Stimulated activated naive B cell treated with anti-CD40 and anti-IgM and Interleukin-4, amounts not matched to agents 10 μg/mL and 1 μg/mL and 100 μg/mL, for 72 hours (primary cell): ENCODE results near the gene PDE10A.

Source experiments
- ATAC-seq, 2 donors: fragments of 150-1000 bp; cut with Tn5 transposase; replicated peaks; 2 replicates each; pipeline ENCODE4 v1.10.0; 2021; ENCODE audit warnings: moderate library complexity in 1 of 2
- DNase-seq: peaks from one replicate; pipeline ENCODE4 v3.0.0; 2021
- H3K27ac Mint-ChIP-seq: one replicate; pipeline ENCODE4 v1.8.0; 2022; ENCODE audit warnings: mild to moderate bottlenecking, mixed read lengths
- H3K27me3 Mint-ChIP-seq, 2 donors: one replicate each; pipeline ENCODE4 v1.8.0; 2022; ENCODE audit warnings: mixed read lengths in 2 of 2
- H3K36me3 Mint-ChIP-seq, 2 donors: one replicate each; pipeline ENCODE4 v1.8.0; 2022; ENCODE audit warnings: mixed read lengths in 2 of 2, mild to moderate bottlenecking in 1 of 2
- H3K4me1 Mint-ChIP-seq, 2 donors: one replicate each; pipeline ENCODE4 v1.8.0; 2022; ENCODE audit warnings: mixed read lengths in 2 of 2, mild to moderate bottlenecking in 1 of 2
- H3K4me3 Mint-ChIP-seq, 2 donors: one replicate each; pipeline ENCODE4 v1.8.0; 2022; ENCODE audit warnings: mild to moderate bottlenecking in 2 of 2, mixed read lengths in 2 of 2, moderate library complexity in 1 of 2
- H3K9me3 Mint-ChIP-seq, 2 donors: one replicate each; pipeline ENCODE4 v1.8.0; 2022; ENCODE audit warnings: mixed read lengths in 2 of 2, mild to moderate bottlenecking in 1 of 2

Gene PDE10A

DNA sequence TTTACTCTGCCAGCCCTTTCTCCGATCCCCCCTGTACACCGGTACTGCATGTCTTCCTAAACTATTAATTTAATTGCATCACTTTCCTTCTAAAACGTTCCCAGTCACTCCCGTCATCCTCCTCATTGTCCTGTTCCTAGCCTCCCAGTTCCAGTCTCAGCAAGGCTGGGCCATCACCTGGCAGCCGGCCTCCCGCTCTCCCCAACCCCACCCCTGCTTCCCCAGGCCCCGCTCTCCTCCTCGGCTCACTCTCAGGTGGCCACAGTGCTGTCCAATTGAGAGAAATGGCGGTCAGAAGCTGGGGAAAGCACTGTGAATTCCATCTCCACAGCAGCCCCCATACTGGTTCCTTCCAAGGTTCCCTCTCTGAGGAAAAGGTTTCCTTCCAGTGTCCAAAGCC lies 8.9 kb downstream of the PDE10A start:
- H3K36me3 Mint-ChIP-seq = no peaks in the 10 kb centered on the region
- H3K9me3 Mint-ChIP-seq = peaks cover 0 to 4% of the 10 kb centered on the region in 2 donors
- ATAC-seq (no peak), DNase-seq (no peak)
- H3K4me3 Mint-ChIP-seq = no peak overlapping the region
- peaks cover 11 to 15% of the 10 kb centered on the region in 2 donors for H3K27me3 Mint-ChIP-seq
- H3K27ac Mint-ChIP-seq = no peak overlapping the region
- no peaks in the 10 kb centered on the region for H3K4me1 Mint-ChIP-seq

DNA sequence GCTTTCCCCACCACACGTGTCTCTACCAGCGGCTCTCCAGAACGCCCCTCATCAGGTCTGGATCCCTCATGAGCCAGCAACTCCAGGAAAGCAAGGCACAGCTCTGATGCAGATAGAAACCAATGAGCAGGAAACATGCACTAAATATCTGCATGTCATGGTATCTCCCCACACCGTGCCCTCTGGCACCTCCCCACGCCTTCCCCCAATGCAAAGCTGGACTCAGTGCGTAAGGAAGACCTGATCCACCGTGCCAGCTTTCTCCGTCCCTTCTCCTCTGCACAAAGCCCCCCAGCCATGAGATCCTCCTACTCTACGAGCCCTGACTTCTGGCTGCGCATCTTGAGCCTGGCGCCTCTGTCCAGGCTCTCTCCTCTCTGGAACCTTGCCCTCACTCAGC lies 9.4 kb downstream of the PDE10A start:
- DNase-seq = no peak
- H3K9me3 Mint-ChIP-seq = peaks cover 0 to 4% of the 10 kb centered on the region in 2 donors
- H3K4me3 Mint-ChIP-seq = no peak overlapping the region
- no peaks in the 10 kb centered on the region for H3K4me1 Mint-ChIP-seq
- no peaks in the 10 kb centered on the region for H3K36me3 Mint-ChIP-seq
- peaks cover 10 to 11% of the 10 kb centered on the region in 2 donors for H3K27me3 Mint-ChIP-seq
- no peak overlapping the region for H3K27ac Mint-ChIP-seq
- ATAC-seq = peak in 1 of 2 donors; percentile 16

DNA sequence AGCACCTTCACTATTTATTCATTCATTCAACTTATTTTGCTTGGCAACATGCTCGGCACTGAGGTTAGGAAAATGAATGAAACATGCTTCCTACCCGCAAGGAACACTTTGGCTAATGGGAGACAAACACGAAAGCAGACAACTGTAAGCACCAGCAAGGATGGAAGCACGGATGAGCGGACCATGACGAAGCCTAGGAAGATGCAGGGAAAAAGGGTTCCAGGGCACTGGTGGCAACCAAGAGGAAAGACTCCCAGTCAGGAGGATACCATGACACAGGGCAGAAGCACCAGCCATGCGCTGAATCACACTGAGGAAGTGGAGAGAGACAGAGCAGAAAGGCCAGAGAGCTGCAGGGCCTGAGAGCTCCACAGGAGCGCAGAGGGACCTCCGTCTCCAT lies 9.8 kb downstream of the PDE10A start:
- Mint-ChIP-seq H3K27ac (no peak overlapping the region), H3K4me1 (no peaks in the 10 kb centered on the region), H3K36me3 (no peaks in the 10 kb centered on the region), H3K27me3 (peaks cover 6 to 7% of the 10 kb centered on the region in 2 donors), H3K4me3 (no peak overlapping the region), H3K9me3 (peaks cover 0 to 4% of the 10 kb centered on the region in 2 donors)
- ATAC-seq (peak in 1 of 2 donors; percentile 14), DNase-seq (no peak)

DNA sequence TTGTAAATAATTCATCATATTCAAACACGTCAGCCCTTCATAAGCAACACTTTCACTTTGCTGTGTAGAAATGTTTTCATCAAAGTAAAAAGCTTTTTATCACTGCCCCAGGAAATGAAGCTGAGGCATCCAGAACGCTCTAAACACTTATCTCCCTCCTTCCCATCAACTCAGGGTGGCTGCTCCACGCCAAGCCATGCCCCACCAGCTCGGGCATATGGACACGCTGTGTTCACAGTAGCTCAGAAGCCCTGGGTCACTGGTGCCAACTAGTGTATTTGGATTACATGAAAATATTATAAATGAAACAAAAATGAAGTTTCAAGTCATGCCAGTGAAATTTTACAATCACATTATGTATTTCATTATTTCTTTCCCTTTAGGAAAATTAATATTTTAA lies 10.3 kb downstream of the PDE10A start:
- H3K27ac Mint-ChIP-seq = no peak overlapping the region
- H3K9me3 Mint-ChIP-seq = peaks cover 0 to 4% of the 10 kb centered on the region in 2 donors
- no peak overlapping the region for H3K4me3 Mint-ChIP-seq
- no peaks in the 10 kb centered on the region for H3K4me1 Mint-ChIP-seq
- no peaks in the 10 kb centered on the region for H3K36me3 Mint-ChIP-seq
- H3K27me3 Mint-ChIP-seq = peaks cover 2 to 3% of the 10 kb centered on the region in 2 donors
- no peak for ATAC-seq
- DNase-seq = no peak

DNA sequence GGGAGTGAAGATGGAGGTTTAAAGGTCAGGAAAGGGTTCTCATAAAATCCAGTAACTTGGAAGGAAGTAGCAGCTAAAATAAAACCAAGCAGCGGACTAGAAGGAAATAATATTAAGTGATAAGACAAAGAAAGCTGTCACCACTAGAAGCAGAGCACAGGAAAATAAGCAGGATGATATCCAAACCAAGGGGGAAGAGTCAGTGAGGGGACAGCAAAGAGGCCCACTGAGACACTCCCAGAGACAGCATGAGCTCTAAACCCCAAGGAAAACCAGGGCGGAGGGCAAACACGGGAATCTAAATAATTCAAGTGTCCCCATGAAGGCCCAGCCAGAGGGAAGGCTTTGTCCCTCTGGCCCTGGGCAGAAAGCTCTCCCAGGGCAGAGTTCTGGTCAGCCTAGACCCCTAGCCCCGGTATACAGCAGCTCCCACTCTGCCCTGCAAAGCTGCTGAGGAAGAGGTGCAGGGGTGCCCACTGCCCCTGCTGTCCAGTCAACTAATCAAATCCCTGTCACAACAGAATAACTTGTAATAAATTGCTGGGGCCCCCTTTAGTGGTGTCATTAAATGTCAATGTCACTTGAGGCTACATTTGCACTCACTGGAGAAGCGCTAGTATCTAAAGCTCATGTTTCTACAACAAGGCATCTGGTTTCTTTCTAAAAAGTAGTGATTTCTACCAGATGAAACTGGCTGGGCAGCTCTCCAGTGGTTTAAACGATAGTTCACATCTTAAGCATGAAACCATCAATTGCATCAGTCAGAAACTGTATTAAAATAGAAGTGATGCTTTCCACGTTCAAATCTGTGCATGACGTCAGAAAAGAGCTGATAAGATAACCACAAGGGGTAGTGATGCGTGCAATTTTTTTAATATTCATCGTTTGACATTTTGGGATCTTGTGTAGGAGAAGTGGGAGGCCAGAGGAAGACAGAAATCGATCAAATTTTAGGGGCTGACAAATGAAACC lies 13.6 kb downstream of the PDE10A start:
- ATAC-seq (no peak), DNase-seq (no peak)
- no peaks in the 10 kb centered on the region for H3K4me1 Mint-ChIP-seq
- no peaks in the 10 kb centered on the region for H3K36me3 Mint-ChIP-seq
- H3K27ac Mint-ChIP-seq = no peak overlapping the region
- H3K9me3 Mint-ChIP-seq = peaks cover 0 to 4% of the 10 kb centered on the region in 2 donors
- H3K27me3 Mint-ChIP-seq = no peaks in the 10 kb centered on the region
- H3K4me3 Mint-ChIP-seq = no peak overlapping the region

DNA sequence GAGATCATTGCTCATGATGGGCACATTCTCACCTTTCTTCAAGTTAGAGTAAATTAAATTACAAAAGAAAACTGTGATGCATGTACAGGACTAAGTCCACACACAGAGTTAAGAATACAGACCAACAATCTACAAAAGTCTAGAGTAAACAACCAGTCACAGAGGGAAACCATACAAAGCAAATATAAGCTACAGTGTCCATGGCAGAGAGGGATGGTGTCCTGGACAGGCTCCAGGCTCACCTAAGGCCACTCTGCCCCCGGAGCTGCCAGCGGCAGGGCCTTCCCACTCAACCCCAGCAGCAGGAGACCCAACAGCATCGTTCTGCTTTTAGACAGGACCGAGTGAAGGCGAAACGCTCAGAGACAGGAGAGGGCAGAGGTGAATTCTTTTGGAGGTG lies 16.0 kb downstream of the PDE10A start:
- DNase-seq (no peak), ATAC-seq (no peak)
- no peak overlapping the region for H3K4me3 Mint-ChIP-seq
- H3K27me3 Mint-ChIP-seq = no peaks in the 10 kb centered on the region
- H3K27ac Mint-ChIP-seq = no peak overlapping the region
- H3K4me1 Mint-ChIP-seq = no peaks in the 10 kb centered on the region
- no peaks in the 10 kb centered on the region for H3K36me3 Mint-ChIP-seq
- H3K9me3 Mint-ChIP-seq = peaks cover 0 to 4% of the 10 kb centered on the region in 2 donors

DNA sequence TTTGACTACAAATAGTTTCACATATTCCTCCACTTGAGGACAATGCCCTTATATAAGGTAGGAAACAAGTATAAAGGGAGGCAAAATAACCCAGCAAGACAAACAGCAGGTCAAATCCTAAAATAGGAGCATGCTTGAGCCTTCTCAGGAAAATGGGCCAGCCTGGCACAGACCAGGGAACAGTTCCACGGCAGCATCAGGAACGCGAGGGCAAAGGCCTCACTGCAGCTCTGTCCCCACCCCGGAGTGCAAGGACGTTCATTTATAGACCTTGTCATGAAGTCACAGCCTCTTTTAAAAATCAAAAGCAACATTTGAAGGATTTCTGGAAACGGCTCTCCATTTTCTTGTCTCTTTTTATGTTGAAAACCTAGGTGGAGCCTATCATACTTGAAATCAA lies 17.1 kb downstream of the PDE10A start:
- Mint-ChIP-seq H3K9me3 (peaks cover 0 to 2% of the 10 kb centered on the region in 2 donors), H3K4me3 (no peak overlapping the region), H3K27ac (no peak overlapping the region), H3K27me3 (no peaks in the 10 kb centered on the region), H3K4me1 (no peaks in the 10 kb centered on the region), H3K36me3 (no peaks in the 10 kb centered on the region)
- no peak for ATAC-seq
- DNase-seq = no peak

DNA sequence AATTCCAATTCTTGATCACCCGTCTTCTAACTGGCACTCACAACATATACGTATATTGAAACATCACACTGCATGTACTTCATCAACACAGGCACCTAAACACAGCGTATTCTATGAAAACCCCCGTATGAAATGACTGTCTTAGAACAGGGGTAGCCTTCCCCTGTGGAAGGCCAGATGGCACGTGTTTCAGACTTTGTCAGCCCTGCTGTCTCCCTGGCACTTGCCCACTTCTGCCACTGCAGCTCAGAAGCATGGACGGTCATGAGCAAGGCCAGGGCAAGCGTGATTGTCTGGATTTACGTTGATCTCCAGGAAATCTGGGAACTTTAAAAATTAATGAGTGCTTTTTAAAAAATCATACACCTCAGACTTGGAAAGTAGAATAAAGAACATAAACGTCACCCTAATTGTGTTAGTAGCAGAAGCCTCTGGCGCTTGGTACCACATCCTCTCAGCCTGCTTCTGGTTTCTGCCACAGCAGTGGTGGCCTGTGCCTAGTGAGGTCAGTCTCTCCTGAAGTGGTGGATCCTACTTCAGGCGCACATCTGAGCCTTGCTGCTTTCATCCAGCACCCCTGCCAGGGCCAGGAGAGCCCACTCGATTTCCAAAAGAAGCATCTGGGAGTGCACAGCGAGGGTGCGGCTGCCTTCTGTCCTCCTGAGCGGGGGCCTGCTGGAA lies 18.3 kb downstream of the PDE10A start:
- Mint-ChIP-seq H3K27me3 (no peaks in the 10 kb centered on the region), H3K36me3 (no peaks in the 10 kb centered on the region), H3K9me3 (peaks cover 0 to under 1% of the 10 kb centered on the region in 2 donors), H3K27ac (no peak overlapping the region), H3K4me3 (no peak overlapping the region), H3K4me1 (no peaks in the 10 kb centered on the region)
- DNase-seq = no peak
- no peak for ATAC-seq

DNA sequence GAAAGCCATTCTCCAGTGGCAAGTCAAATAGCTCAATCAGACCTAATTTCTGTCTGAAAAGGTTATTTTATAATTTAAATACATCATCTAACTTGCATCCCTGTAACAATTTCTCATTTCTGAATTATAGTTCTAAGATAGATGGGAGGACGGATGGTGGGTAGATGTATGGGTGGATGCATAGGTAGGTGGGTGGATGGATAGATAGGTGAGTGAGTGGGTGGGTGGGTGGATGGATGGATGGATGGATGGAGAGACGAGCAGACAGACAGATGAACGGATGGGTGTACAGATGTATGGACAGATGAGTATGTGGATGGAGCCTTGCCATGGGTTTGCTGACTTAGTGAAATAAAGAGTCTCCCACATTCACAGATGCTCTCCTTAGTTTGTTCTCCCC lies 20.0 kb downstream of the PDE10A start:
- no peaks in the 10 kb centered on the region for H3K4me1 Mint-ChIP-seq
- no peak for ATAC-seq
- no peak overlapping the region for H3K27ac Mint-ChIP-seq
- H3K27me3 Mint-ChIP-seq = no peaks in the 10 kb centered on the region
- no peak for DNase-seq
- no peak overlapping the region for H3K4me3 Mint-ChIP-seq
- no peaks in the 10 kb centered on the region for H3K36me3 Mint-ChIP-seq
- no peaks in the 10 kb centered on the region for H3K9me3 Mint-ChIP-seq

DNA sequence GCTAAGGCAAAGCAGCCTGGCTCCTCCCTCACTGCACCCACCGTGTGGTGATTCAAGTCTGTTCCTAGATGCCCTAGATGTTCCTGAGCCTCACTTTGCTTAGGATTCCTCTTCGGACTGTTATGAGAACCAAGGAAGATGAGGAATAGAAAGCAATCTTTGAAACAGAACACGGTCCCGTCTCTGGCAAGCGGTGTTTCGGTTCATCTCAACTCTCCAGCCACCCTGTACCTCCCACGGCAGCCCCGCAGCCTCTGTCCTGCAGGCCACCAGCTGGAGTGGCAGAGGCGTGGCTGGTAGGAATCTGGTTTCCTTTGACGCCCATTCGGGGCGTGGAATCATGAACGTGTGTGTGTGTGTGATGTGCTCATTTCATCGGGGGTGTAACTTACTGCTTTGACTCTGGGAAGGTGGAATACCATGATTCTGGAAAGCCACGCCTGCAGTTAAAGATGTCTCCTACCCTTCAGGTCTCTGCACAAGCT lies 21.3 kb downstream of the PDE10A start:
- Mint-ChIP-seq H3K4me3 (no peak overlapping the region), H3K27ac (no peak overlapping the region)
- no peak for ATAC-seq

DNA sequence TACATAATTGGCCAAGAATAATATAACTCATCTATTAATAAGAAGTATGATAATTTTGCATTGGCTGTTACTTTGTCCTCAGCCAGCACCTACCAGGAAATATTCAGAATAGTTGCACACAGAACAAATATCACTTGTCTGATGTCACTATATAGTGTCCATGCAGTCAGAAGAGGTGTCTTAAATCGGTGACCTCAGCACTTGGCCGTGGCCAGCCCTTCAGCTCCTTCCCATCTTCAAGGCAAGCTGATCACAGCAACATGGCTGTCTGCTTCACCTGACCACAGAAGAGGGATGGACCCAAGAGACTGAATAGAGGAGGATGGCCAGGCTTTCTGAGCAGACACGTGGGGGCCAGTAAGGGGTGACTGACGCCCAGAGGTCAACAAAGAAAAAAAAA lies 22.2 kb downstream of the PDE10A start:
- Mint-ChIP-seq H3K36me3 (no peaks in the 10 kb centered on the region), H3K4me3 (no peak overlapping the region), H3K27ac (no peak overlapping the region), H3K4me1 (no peaks in the 10 kb centered on the region), H3K27me3 (no peaks in the 10 kb centered on the region), H3K9me3 (no peaks in the 10 kb centered on the region)
- ATAC-seq (no peak), DNase-seq (no peak)

More for the DNA sequence above, 21.3 kb downstream of the PDE10A start:
- DNase-seq = no peak
- Mint-ChIP-seq H3K9me3 (no peaks in the 10 kb centered on the region), H3K27me3 (no peaks in the 10 kb centered on the region), H3K4me1 (no peaks in the 10 kb centered on the region), H3K36me3 (no peaks in the 10 kb centered on the region)

DNA sequence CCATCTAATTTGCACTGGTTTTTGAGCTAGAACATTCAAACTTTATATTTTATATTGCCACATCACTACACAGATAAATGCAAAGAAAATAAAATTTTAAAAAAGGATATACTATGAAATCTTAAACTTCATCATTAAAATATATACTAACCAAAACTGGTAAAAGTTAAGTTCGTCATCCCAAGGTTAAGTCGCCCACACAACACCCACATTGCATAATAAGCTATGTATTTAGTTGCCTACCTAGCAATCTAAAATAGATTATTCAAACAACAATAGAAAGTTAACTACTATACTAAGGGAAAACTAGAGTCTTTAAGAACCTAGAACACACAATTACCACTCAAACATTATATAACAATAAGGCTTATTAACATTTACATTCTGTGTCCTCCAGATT lies 24.5 kb downstream of the PDE10A start:
- Mint-ChIP-seq H3K4me3 (no peak overlapping the region), H3K9me3 (no peaks in the 10 kb centered on the region), H3K4me1 (no peaks in the 10 kb centered on the region), H3K27ac (no peak overlapping the region), H3K27me3 (peaks cover 7% of the 10 kb centered on the region in 2 donors), H3K36me3 (no peaks in the 10 kb centered on the region)
- no peak for ATAC-seq
- no peak for DNase-seq

DNA sequence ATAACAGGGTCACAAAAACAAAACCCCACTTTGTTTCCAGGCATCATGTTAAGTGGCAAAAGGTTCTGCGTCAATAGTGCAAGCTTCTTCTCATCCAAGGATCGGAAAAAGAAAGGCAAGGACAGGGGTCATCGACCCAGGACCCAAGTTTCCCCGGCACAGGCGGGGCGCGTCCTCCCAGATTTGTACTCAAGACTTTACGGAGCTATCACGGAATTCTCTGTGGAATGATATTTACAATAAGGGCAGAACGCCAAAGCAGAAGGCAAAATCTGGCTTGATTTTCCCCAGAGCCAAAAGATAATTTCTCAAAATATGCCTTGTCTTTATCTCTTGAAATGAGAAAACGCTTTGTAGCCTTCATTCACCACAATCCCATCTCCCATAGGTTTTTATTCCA lies 25.5 kb downstream of the PDE10A start:
- no peaks in the 10 kb centered on the region for H3K36me3 Mint-ChIP-seq
- ATAC-seq = no peak
- no peaks in the 10 kb centered on the region for H3K4me1 Mint-ChIP-seq
- H3K4me3 Mint-ChIP-seq = no peak overlapping the region
- DNase-seq = no peak
- H3K27ac Mint-ChIP-seq = no peak overlapping the region
- no peaks in the 10 kb centered on the region for H3K9me3 Mint-ChIP-seq
- H3K27me3 Mint-ChIP-seq = peaks cover 7 to 15% of the 10 kb centered on the region in 2 donors

DNA sequence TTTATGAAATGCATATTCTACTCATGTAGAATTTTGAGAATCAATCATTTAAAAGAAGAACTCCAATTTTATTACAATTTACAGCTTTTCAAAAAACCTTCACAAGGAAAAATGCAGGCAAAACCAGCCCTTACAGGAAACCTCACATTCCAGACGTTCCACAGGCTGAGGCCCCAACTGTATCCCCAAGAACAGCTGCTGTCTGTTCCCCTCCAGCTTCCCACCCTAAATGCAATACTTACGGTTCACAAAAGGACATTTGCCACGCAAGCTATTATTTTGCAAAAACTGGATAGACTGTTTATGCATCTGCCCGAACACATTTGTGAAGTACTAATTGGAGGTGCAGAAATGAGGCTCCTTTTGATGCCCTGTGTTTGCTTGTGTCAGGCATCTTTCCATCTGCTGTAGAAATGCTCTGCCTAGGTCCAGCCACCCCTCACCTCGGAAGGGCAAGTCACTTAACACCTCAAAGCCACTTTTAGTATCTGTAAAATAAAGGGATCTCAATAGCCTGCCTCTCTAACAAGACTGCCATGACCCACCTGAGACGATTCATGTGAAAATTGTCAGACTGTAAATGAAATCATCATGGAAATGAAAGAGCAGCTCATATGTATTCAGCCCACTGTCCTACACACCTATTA lies 26.5 kb downstream of the PDE10A start:
- Mint-ChIP-seq H3K4me3 (no peak overlapping the region), H3K27me3 (peaks cover 7 to 16% of the 10 kb centered on the region in 2 donors), H3K4me1 (no peaks in the 10 kb centered on the region), H3K36me3 (no peaks in the 10 kb centered on the region), H3K9me3 (no peaks in the 10 kb centered on the region), H3K27ac (no peak overlapping the region)
- DNase-seq (no peak), ATAC-seq (no peak)
